Stimulated activated CD4-positive, alpha-beta T cell treated with anti-CD3 and anti-CD28 coated beads, Interleukin-2, amount 100 ng/mL, for 4 hours (primary cell): ENCODE results near the gene MEFV.
"Not testable (repeated sequence)": the region's sequence is repeated elsewhere in the genome, so short reads cannot be mapped to it uniquely, and the experiment has no call there.

Source experiments
- DNase-seq: peaks from one replicate; pipeline ENCODE4 v3.0.0-alpha.2; 2020; ENCODE audit warnings: low read depth

The MEFV gene

GRCh38 chr16:3256146-3256865, at the start of gene MEFV:
MEFV (minus strand) TSS chr16:3256633; CDS start chr16:3256587, 46 bp downstream.
- DNase-seq = no peak

DNA sequence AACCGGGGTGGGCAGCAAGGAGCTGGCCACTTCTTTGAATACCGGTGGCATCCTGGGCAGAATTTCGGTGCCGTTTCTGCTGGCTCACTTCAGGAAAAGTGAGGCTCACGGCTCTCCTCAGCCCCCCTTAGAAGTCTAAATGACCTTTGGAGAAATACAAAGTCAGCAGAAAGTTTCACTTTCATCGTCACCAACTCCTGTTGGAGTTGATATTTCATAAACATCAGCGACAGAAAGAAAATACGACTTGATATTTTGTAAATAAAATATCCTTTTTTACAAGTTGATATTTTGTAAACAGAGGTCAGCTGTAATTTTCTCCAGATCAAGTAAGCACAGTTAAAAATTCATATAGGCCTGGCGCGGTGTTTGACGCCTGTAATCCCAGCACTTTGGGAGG, 49.6 kb upstream of the MEFV start:
- no peak for DNase-seq

DNA sequence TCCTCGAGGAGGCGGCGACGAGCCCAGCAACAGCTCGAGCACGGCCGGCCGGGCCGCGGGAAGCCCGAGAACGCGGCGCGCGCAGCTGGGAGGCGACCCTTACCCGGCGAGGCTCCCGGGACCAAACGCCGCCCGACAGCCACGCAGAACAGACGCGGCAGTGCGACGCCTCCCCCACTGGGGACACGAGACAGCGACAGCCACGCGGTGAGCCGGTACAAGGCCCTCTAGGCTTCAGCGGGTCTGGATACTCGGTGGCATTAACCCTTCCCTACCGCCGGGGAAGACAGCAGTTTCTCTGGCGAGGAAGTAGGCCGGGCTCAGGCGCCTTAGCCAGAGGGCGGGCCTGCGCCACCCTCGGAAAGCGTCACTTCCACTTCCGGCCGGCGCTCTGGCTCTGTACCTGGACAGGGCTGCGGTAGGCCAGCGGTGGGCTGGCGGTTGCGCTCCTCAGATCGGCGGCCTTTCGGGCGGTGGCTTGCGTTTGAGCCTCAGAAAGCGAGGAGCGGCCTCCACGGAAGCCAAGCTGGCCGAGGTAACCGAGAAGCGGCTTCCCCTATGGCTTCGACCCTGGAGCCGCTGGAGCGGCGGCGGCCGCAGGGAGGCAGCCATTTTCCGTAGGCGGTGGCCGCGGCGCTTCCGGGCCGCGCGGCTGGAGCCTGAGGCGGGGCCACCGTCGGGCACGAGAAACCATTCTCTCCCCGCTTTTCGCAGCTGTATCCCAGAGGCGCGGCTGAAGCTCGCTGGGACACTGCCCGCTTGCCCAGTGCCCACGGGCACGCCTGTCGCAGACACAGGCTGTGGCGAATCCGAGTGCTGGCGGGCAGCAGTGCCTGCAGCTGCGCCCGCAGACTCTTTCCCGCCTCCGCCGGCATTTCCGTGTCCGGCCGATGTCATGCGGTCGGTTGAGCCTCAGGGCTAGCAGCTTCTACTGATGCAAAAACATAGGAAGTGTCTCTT, 49.0 kb upstream of the MEFV start, which contains the start of the genes TIGD7 and ZNF75A:
TSS of gene TIGD7 (minus strand) at position 322 of the 960 bp plus-strand sequence. CDS start 4,816 bp downstream, outside the sequence.
TSS of gene ZNF75A (plus strand) at position 389 of the 960 bp plus-strand sequence. CDS start 2,932 bp downstream, outside the sequence.
- peak; percentile 73 for DNase-seq

GRCh38 chr16:3304370-3304769, 47.9 kb upstream of the MEFV start:
- no peak for DNase-seq

DNA sequence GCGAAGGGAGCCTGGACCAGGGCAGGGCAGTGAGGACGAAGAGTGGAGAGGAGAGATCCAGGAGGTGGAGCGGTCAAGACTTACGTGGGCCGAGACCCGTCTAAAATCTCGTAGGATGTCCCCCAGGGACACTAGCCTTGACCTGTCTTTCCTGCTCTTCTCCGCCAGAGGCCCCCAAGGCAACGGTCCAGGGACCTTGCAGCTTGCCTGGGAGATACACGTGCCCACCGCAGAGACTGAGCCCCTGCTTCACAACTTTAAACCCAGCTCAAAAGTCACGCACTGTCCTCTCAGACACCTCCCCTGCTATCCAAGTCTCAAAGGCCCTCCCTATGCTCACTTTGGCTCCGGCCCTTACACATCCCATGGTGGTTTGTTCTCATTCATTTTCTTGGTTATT, 39.4 kb upstream of the MEFV start:
- no peak for DNase-seq

GRCh38 chr16:3295209-3295608, 38.8 kb upstream of the MEFV start:
- no peak for DNase-seq

- DNase-seq = no peak
These were observed 36.2 kb upstream of the MEFV start for GRCh38 chr16:3292604-3293003.

- no peak for DNase-seq
These were observed 33.7 kb upstream of the MEFV start for GRCh38 chr16:3289998-3290673.

DNA sequence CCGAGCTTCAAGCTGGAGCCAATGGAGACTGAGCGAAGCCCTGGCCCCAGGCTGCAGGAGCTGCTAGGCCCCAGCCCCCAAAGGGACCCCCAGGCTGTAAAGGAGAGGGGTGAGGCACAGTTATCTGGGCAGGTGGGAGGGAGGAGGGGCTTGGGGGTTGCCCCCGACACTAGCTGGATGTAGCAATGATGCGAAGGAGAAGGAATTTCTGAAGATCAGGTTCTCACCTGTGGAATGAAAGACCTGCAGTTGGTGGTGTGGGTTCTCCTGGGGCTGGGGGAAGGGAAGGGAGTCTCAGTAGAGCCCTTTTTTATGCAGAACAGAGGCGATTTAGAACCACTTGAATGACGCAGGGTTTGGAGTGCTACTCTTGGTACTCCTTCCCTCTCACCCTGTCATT, 28.7 kb upstream of the MEFV start:
- DNase-seq = no peak

GRCh38 chr16:3283543-3284447, 27.4 kb upstream of the MEFV start:
- no peak for DNase-seq

- DNase-seq = peak; percentile 91
These were observed 26.5 kb upstream of the MEFV start, which contains the start of gene ZNF263 for GRCh38 chr16:3282730-3283542. ZNF263 (plus strand) TSS chr16:3283491; CDS start chr16:3283819, 328 bp downstream.

DNA sequence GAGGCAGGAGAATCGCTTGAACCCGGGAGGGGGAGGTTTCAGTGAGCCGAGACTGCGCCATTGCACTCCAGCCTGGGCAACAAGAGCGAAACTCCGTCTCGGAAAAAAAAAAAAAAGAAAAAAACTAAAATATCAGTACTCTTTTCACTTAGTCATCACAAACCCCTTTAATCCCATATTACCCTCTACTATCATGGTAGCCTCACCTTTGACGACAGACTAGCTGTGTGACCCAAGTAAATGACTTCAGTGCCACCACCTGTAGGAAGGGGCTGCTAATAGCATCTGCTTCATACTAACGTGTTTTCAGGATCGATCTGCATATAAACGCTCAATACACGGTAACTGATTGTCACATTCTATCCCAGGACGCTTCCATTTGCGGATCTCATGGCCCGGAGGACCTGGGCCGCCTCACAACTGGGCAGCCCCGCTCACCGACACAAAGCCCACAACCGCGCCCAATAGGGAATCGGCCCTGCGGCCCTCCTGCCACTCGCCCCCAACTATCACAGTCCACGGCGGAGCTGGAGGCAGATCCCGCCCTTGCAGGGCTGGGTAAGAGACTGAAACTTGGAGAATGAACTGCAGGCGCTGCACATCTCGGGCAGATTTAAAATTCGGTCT, 25.8 kb upstream of the MEFV start:
- no peak for DNase-seq

GRCh38 chr16:3281222-3281820, 24.9 kb upstream of the MEFV start:
- DNase-seq = no peak

- no peak for DNase-seq
These were observed 20.2 kb upstream of the MEFV start for GRCh38 chr16:3276679-3277078.

- no peak for DNase-seq
These were observed 18.5 kb upstream of the MEFV start for GRCh38 chr16:3274947-3275346.

DNA sequence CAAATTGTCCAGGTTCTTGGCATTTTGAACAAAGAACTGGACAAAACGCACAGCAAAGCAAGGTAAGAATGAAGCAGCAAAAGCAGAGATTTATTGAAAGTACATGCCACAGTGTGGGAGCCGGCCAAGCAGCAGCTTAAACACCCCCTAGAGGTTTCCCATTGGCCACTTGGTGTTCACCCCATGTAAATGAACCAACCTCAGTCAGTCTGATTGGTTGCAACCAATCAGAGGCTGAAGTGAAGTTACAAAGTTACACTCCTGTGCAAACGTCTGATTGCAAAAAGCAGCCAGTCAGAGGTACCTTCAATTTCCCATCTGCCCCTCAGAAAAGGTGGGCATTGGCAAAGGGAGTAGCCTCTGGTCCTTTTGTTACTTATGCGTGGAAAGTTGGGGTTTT, 18.1 kb upstream of the MEFV start:
- DNase-seq = no peak

DNA sequence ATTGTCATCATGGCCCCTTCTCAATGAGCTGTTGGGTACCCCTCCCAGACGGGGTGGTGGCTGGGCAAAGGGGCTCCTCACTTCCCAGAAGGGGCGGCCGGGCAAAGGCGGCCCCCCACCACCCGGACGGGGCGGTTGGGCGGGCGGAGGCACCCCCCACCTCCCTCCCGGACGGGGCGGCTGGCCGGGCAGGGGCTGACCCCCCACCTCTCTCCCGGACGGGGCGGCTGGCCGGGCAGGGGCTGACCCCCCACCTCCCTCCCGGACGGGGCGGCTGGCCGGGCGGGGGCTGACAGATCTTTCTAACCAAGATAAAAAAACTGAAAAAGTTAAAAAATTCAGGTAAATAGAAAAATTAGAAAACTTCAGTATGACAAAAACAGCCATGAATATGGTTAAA, 14.8 kb upstream of the MEFV start:
- not testable (repeated sequence) for DNase-seq

GRCh38 chr16:3270718-3271117, 14.3 kb upstream of the MEFV start:
- DNase-seq = not testable (repeated sequence)

- no peak for DNase-seq
These were observed 11.9 kb upstream of the MEFV start for GRCh38 chr16:3268294-3268693.
